Measurements from ENCODE around the gene SFMBT1.

Gene SFMBT1

GRCh38 chr3:52904000-52904399 is 141.9 kb downstream of the SFMBT1 start:
- H3F3A ChIP-seq (ENCODE audit: insufficient read depth, low read length) = peaks cover 2% of the 10 kb centered on the region; the same call in 1 of the 2 replicates

GRCh38 chr3:52897130-52898122 is 148.4 kb downstream of the SFMBT1 start, which contains the start of gene STIMATE:
Gene STIMATE (minus strand): TSS chr3:52897548. CDS start chr3:52897450, 98 bp downstream.
- peak within 1 kb of the TSS; percentile 81 for H3K9ac ChIP-seq (ENCODE audit: low read length)
- no peaks in the 10 kb centered on the region for H4K20me1 ChIP-seq (ENCODE audit: insufficient read depth, low read length)
- H3K4me1 ChIP-seq (ENCODE audit: insufficient read depth, low read length, severe bottlenecking) = peaks cover 50% of the 10 kb centered on the region
- no peaks in the 10 kb centered on the region for H3K27me3 ChIP-seq (ENCODE audit: insufficient read depth, low read length)
- H3K79me2 ChIP-seq (ENCODE audit: insufficient read depth, low read length) = peaks cover 22% of the 10 kb centered on the region; the same call in 1 of the 2 replicates
- H2AFZ ChIP-seq (ENCODE audit: low read length) = no peak within 1 kb of the TSS
- peak within 1 kb of the TSS; percentile 52 for H3K27ac ChIP-seq (ENCODE audit: low read depth, low read length, poor library complexity, severe bottlenecking)
- H3K4me2 ChIP-seq (ENCODE audit: low read length) = peak within 1 kb of the TSS; percentile 100
- H3F3A ChIP-seq (ENCODE audit: insufficient read depth, low read length) = no peaks in the 10 kb centered on the region
- H3K9me3 ChIP-seq (ENCODE audit: low read length) = no peaks in the 10 kb centered on the region
- no peaks in the 10 kb centered on the region for H3K9me2 ChIP-seq (ENCODE audit: low read depth, low read length)
- peak within 1 kb of the TSS; percentile 89 for H3K4me3 ChIP-seq (ENCODE audit: low read depth, low read length, poor library complexity, severe bottlenecking)
- TF ChIP-seq EZH2 (IDR thresholded peaks at IDR 0.05; ENCODE audit: borderline replicate concordance, low read length) = no peak
- no peak for TF ChIP-seq CTCF (IDR thresholded peaks at IDR 0.05; ENCODE audit: low read length)
- peaks cover 9% of the 10 kb centered on the region; the same call in 1 of the 2 replicates for H3K36me3 ChIP-seq (ENCODE audit: insufficient read depth, low read length)

More at GRCh38 chr3:52904000-52904399, 141.9 kb downstream of the SFMBT1 start:
- Histone ChIP-seq H3K9me2 (ENCODE audit: low read depth, low read length) (no peaks in the 10 kb centered on the region), H3K4me2 (ENCODE audit: low read length) (no peak overlapping the region), H3K36me3 (ENCODE audit: insufficient read depth, low read length) (peaks cover 25% of the 10 kb centered on the region; the same call in 1 of the 2 replicates), H3K27me3 (ENCODE audit: insufficient read depth, low read length) (no peaks in the 10 kb centered on the region), H3K27ac (ENCODE audit: low read depth, low read length, poor library complexity, severe bottlenecking) (no peak overlapping the region), H2AFZ (ENCODE audit: low read length) (no peak overlapping the region), H3K4me3 (ENCODE audit: low read depth, low read length, poor library complexity, severe bottlenecking) (no peak overlapping the region), H3K4me1 (ENCODE audit: insufficient read depth, low read length, severe bottlenecking) (no peaks in the 10 kb centered on the region), H3K79me2 (ENCODE audit: insufficient read depth, low read length) (no peaks in the 10 kb centered on the region), H3K9ac (ENCODE audit: low read length) (no peak overlapping the region), H3K9me3 (ENCODE audit: low read length) (no peaks in the 10 kb centered on the region), H4K20me1 (ENCODE audit: insufficient read depth, low read length) (no peaks in the 10 kb centered on the region)
- no peak for TF ChIP-seq CTCF (IDR thresholded peaks at IDR 0.05; ENCODE audit: low read length)
- no peak for TF ChIP-seq EZH2 (IDR thresholded peaks at IDR 0.05; ENCODE audit: borderline replicate concordance, low read length)

- Histone ChIP-seq H4K20me1 (ENCODE audit: insufficient read depth, low read length) (no peaks in the 10 kb centered on the region), H3K27me3 (ENCODE audit: insufficient read depth, low read length) (no peaks in the 10 kb centered on the region), H3F3A (ENCODE audit: insufficient read depth, low read length) (no peaks in the 10 kb centered on the region), H3K36me3 (ENCODE audit: insufficient read depth, low read length) (peaks cover 9% of the 10 kb centered on the region; the same call in 1 of the 2 replicates), H3K27ac (ENCODE audit: low read depth, low read length, poor library complexity, severe bottlenecking) (peak overlapping the region; percentile 52), H3K9me2 (ENCODE audit: low read depth, low read length) (no peaks in the 10 kb centered on the region), H3K4me3 (ENCODE audit: low read depth, low read length, poor library complexity, severe bottlenecking) (peak overlapping the region; percentile 89), H3K9ac (ENCODE audit: low read length) (peak overlapping the region; percentile 81), H3K4me1 (ENCODE audit: insufficient read depth, low read length, severe bottlenecking) (peaks cover 58% of the 10 kb centered on the region), H3K79me2 (ENCODE audit: insufficient read depth, low read length) (peaks cover 22% of the 10 kb centered on the region; the same call in 1 of the 2 replicates), H2AFZ (ENCODE audit: low read length) (no peak overlapping the region), H3K4me2 (ENCODE audit: low read length) (peak overlapping the region; percentile 100), H3K9me3 (ENCODE audit: low read length) (no peaks in the 10 kb centered on the region)
- TF ChIP-seq CTCF (IDR thresholded peaks at IDR 0.05; ENCODE audit: low read length) (no peak), EZH2 (IDR thresholded peaks at IDR 0.05; ENCODE audit: borderline replicate concordance, low read length) (no peak)
Observed at GRCh38 chr3:52896613-52897012, 149.3 kb downstream of the SFMBT1 start.
